GM18951 (cell line): ENCODE results near the gene NEDD4L.

Experiments used
- POLR2A ChIP-seq: IDR thresholded peaks from 4 replicates; pipeline ENCODE4 v1.6.1; 2011; ENCODE audit warnings: mild to moderate bottlenecking; ENCODE audit not compliant: insufficient read length, insufficient read depth; ENCODE audit errors: extremely low read depth
- in situ Hi-C: fragments of 300-500 bp; cut with MboI; formaldehyde crosslinking; loops from one replicate; pipeline ENCODE4 v1.12.0; 2022; ENCODE audit warnings: low sequenced_read_pairs, mixed read lengths, inconsistent platforms; ENCODE audit not compliant: unreplicated experiment

NEDD4L gene

DNA sequence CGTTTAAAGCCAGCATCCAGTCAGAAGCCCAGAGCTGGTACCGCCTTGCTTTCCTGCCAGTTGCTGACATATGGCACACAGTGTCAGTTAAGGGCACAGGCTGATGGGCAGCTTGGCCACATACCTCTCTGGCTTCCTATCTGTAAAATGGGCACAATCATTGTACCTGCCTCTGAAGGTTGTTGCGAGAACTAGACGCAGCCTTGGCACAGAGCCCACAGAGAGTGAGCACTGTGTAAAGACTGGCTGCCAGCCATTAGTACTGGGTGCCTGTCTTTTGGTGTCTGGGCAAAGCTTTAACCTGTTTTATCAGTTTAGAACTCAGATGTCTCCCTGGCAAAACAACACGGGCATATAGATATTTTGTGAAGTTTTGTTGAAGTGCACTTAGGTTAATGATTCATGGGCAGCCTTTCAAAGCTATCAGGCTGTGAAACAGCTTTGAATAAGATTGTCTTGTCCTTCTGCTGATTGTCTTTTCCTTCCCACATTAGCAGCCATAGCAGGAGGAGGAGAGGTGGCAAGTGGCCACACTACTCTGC lies 269.5 kb downstream of the NEDD4L start:
- no peak for TF ChIP-seq POLR2A
- in situ Hi-C loops = no loop called here

DNA sequence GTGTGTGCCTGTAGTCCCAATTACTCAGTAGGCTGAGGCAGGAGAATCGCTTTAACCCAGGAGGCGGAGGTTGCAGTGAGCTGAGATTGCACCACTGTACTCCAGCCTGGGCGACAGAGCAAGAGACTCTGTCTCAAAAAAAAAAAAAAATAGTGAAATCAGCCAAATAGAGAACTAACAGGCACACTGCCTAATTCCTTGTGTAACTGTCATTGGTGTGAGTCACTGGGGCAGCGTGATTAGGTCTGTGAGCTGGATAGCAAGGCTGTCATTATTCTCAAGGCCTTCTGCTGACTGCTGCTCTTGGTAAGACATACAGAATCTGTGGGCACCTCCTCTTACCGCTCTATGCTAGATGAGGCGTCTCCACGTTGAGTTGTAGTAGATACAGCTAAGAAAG lies 270.3 kb downstream of the NEDD4L start:
- in situ Hi-C loops = no loop called here
- TF ChIP-seq POLR2A = no peak

DNA sequence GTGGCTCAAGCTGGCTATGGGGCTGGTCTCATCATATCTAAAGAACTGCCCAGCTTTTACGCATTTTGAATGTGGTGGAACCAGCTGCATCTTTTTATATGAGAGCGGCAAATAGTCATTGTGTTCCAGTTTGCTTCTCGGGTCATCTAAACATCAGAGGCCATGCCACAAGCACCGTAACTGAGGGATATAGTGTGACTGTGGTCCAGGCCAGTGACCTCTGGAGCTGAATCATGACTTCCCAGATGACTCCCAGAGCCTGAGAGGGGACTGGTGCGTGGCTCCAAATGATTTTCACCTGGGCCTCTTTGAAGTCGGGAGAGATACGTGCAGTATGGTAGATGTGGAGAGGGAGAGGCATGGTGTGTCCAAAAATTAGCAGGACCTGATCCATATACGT lies 271.0 kb downstream of the NEDD4L start:
- TF ChIP-seq POLR2A = no peak
- in situ Hi-C loops = no loop called here

DNA sequence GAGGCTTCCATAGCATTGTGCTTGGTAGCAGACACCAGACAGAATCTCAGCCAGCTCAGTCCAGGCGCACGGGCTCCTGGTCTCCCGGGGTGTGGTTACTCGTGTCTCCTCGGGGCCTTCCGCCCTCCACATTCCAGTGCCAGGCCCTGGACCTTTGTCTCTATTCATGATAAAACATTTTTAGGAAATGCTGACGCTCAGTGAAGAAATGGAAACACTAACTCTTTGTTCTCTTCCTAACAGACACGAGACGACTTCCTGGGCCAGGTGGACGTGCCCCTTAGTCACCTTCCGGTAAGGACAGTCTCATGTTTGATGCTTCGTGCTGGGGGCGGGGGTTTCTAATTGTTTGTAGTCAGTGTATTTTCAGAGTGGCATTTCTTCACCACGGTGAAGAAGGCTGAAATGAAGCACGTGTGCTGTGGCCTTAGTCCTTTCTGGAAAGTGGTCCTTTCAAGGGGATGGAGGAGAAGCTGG lies 271.8 kb downstream of the NEDD4L start:
- TF ChIP-seq POLR2A = no peak
- in situ Hi-C loops = no loop called here

DNA sequence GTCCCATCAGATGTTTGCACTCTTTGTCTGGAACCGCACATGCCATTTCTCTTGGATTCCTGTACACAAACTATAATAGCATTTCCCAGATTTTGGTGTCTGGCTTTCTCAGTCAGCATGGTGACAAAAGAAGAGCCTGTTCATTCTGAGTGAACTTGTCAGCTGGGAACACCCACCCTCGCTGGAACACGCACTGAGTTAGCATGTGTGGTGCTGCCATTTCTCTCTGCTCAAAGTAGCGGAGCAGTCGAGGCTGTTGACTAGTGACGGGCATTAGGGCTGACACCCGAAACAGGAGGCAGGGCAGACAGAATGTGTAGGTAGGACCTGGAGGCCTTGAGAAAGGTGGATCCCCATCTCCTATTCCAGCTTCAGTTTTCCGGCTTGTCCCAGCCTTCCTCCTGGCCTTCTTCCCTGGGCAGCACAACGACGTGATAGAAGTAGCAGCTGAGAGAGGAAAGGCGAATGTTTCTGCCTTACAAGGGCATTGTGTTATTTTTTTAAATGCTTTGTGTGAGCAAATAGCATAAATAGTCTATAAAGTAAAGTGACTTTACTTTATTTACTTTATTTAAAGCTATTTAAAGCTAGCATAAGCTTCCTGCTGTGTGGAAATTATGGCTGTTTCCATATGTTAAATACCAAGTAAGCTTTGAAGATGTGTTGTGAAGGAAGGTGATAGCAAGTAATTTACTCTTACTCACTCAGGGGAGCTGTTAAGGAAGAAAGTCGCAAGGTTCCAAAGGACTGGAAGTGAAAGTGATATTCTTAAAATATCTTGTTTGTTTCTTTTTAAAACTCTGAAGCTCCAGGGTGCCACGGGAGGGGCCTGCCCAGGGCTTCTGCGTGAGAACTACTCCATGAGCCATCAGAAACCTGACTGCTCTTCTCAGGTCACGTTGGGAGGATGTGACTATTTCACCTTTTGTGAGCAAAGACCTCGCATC lies 272.6 kb downstream of the NEDD4L start:
- TF ChIP-seq POLR2A = no peak
- in situ Hi-C loops = no loop called here

DNA sequence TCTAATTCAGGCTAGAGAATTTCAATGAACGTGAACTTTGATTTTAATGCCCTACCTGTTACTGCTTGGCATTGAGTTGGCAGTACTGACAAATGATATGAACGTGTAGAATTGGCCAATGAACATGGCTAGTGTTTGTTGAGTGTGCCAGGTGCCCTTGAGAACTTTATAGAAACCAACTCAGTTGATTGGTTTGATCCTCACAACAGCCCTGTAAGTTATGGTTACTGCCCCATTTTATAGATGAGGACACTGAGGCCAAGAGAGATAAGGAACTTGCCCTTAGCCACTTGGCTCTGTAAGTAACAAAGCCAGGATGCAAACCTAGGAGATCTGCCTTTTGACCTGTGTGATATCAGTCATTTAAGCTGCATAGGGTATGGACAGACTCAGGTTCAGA lies 275.7 kb downstream of the NEDD4L start:
- in situ Hi-C loops = no loop called here
- TF ChIP-seq POLR2A = no peak

DNA sequence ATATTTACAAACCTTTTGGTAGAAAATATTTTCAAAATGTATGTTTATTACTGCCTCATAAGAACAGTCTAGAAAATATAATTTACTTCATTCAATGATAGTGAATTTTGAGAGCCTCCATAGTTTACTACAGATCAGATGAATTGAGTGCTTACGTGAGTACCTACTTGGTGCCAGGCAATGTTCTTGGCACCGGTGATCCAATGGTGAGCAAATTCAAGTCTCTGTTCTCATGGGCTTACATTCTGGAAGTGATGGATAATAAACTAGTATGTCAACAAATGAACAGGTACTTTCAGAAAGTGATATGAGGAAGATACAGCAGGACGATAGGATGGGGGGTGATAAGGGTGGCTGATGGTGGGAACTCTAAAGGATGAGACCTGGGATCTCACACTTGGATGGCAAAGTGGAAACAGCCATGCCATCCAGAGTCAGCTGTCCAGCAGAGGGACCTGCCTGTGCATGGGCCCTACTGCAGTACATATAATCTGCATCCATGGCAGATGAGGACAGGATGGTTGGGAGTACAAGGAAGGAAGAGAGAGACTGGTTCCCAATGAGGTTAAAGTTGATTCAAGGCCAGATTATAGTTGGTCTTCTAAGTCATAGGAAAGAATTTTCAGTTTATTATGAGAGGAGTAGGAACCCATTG lies 277.0 kb downstream of the NEDD4L start:
- in situ Hi-C loops = no loop called here
- no peak for TF ChIP-seq POLR2A

DNA sequence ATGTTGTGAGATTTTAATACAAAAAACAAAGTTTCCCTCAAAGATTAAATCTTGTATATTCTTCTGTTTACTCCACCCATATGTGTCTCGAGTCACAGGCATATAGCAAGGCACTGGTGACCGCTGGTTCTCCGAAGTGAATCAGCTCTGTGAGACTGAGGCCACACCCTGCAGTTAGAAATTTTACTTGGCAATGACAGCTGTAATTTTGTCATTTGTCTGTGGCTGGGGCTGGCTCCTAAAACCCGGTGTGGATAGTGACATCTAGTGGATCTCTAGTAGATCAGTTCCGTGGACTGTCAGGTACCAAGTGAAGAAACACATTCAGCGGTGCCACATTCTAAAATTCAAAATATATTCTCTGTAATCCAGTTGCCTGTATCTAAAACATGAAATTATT lies 278.0 kb downstream of the NEDD4L start:
- in situ Hi-C loops = no loop called here
- no peak for TF ChIP-seq POLR2A

DNA sequence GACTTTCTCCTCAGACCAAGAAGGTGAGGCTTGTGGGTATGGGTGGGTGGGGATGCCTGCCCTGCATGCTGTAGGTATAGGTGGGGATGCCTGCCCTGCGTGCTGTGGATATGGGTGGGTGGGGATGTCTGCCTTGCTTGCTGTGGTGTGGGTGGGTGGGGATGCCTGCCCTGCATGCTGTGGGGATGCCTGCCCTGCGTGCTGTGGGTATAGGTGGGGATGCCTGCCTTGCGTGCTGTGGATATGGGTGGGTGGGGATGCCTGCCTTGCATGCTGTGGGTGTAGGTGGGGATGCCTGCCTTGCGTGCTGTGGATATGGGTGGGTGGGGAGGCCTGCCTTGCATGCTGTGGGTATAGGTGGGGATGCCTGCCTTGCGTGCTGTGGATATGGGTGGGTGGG lies 278.4 kb downstream of the NEDD4L start:
- in situ Hi-C loops = no loop called here
- TF ChIP-seq POLR2A = no peak

DNA sequence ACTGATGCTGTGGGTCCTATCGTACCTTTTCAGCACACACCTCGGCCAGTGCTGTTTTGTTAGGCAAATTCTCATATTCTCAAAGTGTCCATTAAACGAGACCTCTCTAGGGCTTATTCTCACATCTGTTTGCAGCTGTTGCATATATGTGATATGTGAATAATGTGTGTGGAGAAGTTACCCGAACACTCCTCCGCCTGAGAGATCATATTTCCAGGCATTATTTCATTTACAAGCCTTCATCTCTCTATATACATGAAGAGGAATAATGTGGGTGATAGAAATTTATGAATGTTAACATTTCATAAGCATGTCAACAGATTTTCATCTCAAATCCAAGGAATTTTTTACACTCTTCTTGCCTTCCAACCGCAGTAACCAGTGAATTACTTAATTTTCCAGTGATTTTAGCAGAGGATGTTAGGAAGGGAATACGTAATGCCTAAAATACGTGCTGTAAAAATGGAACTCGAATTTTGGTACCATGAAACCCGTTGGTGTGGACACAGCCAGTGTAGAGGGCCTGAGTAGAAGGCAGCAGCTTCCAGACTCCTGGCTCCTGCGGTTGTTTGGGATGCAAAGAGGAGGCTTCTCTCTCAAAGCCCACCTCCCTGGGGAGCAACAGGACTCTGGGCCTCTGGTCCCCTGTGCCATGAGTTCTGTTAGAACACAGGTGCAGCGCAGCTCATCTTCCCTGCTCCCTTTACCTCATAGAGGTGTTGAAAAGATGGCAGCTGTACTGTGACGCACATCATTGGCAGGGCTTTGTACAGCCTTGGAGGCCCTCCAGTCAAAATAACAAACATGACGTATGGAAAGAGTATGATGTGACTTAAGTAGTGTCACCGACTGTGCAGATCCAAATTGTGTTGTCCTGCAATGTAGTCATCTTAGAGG lies 280.1 kb downstream of the NEDD4L start:
- no peak for TF ChIP-seq POLR2A
- in situ Hi-C loops = no loop called here

DNA sequence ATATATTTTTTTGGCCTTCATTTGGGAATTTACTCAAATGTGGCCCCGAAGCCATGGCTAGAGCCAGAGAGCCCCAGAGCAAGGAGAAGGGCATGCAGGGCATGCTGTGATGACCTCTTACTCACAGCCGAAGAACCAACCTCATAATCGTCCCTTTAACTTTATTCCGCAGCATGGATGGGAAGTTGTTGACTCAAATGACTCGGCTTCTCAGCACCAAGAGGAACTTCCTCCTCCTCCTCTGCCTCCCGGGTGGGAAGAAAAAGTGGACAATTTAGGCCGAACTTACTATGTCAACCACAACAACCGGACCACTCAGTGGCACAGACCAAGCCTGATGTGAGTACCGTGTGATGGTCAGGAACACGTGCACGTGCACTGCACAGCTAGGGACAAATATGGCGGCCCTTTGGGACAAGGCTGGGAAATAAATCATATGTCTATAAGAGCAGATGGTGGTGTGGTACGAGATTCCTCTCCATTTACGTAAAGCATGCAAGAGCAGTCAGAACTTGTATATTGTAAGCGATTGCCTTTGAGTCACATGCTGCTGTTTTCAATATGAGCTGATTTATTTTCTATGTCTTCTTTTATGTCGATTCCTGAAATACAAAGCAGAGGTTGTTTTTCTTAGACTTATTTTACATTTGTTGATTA lies 280.9 kb downstream of the NEDD4L start:
- no peak for TF ChIP-seq POLR2A
- in situ Hi-C loops = no loop called here

DNA sequence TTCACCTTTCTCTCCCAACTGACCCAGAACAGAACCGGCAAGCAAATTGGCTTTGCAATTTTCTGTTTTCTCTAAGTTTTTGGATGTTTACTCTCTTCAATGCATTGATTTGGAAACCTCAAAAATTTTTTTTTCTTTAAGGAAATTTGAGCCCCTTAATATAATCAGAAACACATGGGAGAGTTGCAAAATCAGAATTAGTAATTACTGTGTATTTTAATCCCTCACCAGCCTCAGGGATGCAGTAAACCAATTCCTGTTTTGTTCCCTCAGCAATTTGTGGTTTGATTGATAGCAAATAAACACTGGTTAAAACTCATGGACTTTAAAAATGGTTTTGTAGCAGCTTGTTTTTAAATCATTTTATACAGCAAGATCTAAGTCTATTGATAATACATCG lies 281.5 kb downstream of the NEDD4L start:
- in situ Hi-C loops = no loop called here
- TF ChIP-seq POLR2A = no peak
